ENCODE data around the gene SCFD1.
"Not testable (repeated sequence)": the region's sequence is repeated elsewhere in the genome, so short reads cannot be mapped to it uniquely, and the experiment has no call there.

SCFD1 gene

DNA sequence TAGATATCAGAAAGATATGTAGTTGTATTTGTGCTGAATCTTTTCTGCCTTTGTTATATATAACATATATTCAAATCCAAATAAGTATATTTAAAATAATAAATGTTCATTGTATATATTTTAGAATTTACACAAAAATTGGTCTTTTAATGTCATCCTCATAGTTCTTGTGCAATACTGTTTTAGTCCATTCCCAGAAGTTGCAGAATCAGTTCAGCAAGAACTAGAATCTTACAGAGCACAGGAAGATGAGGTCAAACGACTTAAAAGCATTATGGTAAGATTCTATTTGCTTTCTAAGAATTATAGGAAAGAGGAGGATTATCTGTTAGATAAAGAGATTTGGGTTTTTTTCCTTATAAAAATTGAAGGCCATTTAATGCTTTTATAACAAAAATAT is 51.0 kb downstream of the SCFD1 start:
- TF ChIP-seq, protein P1, sequence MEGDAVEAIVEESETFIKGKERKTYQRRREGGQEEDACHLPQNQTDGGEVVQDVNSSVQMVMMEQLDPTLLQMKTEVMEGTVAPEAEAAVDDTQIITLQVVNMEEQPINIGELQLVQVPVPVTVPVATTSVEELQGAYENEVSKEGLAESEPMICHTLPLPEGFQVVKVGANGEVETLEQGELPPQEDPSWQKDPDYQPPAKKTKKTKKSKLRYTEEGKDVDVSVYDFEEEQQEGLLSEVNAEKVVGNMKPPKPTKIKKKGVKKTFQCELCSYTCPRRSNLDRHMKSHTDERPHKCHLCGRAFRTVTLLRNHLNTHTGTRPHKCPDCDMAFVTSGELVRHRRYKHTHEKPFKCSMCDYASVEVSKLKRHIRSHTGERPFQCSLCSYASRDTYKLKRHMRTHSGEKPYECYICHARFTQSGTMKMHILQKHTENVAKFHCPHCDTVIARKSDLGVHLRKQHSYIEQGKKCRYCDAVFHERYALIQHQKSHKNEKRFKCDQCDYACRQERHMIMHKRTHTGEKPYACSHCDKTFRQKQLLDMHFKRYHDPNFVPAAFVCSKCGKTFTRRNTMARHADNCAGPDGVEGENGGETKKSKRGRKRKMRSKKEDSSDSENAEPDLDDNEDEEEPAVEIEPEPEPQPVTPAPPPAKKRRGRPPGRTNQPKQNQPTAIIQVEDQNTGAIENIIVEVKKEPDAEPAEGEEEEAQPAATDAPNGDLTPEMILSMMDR (IDR thresholded peaks at IDR 0.05; ENCODE audit: insufficient read depth, missing control alignments), result no peak
- DNase-seq (ENCODE audit: insufficient read length, low spot score), result no peak
- no peak for FAIRE-seq

DNA sequence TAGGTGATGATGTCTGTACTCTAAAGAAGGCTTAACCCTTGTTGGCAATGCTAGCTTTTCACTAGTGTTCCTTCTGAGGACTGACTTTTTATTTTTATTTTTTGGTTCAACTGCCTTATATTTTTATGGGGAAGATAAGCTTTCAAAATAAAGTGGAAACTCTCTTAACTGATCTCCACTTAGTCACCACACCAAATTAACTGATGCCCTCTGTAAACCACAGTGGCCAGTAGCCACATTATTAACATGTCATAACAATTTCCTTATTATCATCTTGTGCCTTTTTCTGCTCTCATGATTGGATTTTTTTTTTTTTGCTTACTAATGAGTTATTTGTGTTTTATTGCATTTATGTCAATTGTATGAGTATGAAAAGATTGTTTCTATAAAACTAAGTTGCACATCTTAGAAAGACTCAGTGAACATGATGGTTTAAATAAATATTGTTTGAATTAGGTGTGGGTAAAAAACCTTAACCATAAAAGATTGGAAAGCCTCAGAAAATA is 56.9 kb downstream of the SCFD1 start:
- FAIRE-seq, result no peak
- TF ChIP-seq, protein P1 (IDR thresholded peaks at IDR 0.05; ENCODE audit: insufficient read depth, missing control alignments), result no peak

DNA sequence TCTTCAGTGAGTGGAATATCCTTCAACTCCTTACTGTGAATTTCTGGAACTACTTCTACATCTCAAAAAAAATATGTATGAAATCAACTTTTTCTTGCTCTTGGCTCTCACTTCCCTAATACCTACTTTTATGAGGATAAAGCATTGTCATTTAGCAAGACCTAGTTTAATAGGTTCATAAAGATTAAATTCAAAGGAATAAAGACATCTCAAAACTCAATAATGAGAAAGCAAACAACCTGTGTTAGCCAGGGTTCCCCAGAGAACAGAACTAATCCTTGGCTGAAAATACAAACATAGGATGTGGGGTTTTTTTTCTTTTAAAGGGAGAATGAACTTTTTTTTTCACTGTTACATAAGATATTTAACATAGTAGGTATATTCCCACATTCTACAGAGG is 57.9 kb downstream of the SCFD1 start:
- FAIRE-seq (no peak), DNase-seq (ENCODE audit: insufficient read length, low spot score) (no peak)
- TF ChIP-seq, protein P1 (IDR thresholded peaks at IDR 0.05; ENCODE audit: insufficient read depth, missing control alignments), result no peak

More for the DNA sequence above, 56.9 kb downstream of the SCFD1 start:
- no peak for DNase-seq (ENCODE audit: insufficient read length, low spot score)

DNA sequence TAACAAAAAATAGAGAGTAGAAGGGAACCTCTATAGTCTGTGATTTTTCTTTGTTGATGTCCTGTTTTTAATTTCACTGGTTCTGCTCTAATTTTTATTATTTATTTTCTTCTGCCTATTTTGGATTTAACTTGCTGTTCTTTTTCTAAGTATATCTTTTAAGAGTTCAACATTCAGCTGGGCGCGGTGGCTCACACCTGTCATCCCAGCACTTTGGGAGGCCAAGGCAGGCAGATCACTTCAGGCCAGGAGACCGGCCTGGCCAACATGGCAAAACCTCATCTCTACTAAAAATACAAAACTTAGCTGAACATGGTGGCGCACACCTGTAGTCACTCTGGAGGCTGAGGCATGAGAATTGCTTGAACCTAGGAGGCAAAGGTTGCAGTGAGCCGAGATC is 58.7 kb downstream of the SCFD1 start:
- FAIRE-seq; DNase-seq (ENCODE audit: insufficient read length, low spot score): not testable (repeated sequence)

DNA sequence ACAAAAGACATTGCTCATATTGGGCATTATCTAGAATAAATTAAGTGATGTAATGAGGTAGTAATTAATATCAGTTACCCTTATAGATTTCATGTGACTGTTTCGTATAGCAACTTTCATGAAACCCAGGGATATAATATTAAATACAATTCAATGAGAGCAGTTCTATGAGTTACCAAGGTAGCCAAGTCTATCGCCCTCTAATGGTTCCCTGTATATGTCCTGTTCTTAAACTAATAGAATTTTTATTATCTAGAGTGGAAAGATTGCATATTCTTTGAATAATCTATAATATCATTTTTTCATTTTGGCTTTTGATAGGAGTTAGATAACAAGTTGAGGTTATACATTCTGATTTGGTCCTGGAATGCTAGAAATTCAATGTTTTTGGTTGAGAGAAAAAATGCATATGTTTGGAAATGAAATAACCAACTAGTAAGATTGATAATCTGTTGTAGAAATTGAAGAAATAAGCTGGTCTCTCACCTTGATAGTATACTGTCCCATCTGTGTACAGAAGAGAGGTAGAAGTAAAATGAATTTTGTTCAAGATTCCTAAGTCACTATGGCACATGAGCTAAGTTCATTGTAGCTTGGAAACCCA is 59.7 kb downstream of the SCFD1 start:
- FAIRE-seq, result peak; percentile 6
- TF ChIP-seq, protein P1 (IDR thresholded peaks at IDR 0.05; ENCODE audit: insufficient read depth, missing control alignments), result peak; percentile 18
- no peak for DNase-seq (ENCODE audit: insufficient read length, low spot score)

DNA sequence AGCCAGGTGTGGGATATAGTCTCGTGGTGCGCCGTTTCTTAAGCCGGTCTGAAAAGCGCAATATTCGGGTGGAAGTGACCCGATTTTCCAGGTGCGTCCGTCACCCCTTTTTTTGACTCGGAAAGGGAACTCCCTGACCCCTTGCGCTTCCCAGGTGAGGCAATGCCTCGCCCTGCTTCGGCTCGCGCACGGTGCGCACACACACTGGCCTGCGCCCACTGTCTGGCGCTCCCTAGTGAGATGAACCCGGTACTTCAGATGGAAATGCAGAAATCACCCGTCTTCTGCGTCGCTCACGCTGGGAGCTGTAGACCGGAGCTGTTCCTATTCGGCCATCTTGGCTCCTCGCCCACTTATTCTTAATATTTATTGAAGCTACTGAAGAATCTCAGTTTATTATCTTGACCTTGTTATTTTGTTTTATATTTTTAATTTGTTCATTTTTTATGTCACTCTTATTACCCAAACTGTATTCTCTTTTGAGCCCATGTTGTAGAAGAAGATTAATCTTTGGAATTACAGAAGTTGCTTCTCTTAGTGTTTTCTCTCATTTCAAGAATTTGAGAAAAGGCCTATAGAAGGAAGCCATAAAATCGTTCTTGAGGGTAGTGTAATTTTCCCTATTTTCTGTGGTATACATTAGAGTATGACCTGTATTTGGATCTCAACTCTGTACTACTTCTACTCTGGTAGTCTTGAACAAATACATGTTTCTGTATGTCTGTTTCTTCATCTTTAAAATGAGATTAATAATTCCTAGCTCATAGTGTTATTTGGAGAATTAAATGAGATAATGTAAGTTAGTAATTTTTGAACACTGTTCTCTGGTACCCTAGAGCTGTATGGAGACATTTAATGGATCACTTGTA is 68.6 kb downstream of the SCFD1 start:
- FAIRE-seq; DNase-seq (ENCODE audit: insufficient read length, low spot score): not testable (repeated sequence)

DNA sequence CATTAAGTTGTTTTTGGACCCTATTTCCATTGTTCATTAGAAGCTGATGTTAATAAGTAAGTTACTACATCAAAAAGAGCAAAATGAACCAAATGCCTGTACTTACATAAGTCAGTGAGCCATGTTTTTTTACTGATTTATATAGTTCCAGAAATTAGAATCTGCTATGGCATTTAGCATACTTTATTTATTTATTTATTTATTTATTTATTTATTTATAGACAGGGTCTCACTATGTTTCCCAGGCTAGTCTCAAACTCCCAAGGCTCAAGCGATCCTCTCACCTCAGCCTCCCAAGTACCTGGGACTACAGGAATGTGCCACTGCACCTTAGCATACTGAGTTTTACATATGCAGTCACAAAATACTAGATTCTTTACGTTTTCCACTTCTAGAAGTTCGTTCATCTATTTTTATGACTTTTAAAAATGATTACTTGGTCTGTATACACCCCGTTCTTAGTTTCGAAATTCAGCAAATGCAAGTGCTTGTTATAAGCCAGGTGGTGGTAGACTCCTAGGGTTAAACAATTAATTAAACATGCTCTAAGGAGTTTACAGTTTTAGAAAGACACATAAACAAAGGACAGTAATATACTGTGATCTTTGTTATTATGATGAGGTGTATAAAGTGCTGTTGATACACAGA is 69.8 kb downstream of the SCFD1 start:
- DNase-seq (ENCODE audit: insufficient read length, low spot score), result no peak
- TF ChIP-seq, protein P1 (IDR thresholded peaks at IDR 0.05; ENCODE audit: insufficient read depth, missing control alignments), result no peak
- FAIRE-seq, result no peak

DNA sequence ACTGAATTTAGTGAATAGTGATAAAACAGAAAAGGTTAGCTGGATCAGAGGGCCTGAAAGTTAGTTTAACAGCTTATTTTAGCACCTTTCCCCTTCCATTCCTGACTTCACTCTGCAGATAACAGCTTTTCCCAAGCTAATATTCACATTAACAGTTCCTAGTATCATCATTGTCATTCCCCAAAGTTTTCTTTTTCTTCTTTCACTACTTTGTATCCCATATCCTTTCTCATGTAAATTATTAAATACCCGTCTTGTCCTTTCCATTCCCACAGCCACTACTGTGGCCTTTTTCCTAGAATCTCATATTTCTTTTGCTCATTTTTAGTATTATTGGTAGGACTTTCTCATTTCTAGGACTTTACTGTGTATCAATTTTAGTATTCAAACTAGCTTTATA is 70.5 kb downstream of the SCFD1 start:
- DNase-seq (ENCODE audit: insufficient read length, low spot score) (no peak), FAIRE-seq (no peak)
- TF ChIP-seq, protein P1 (IDR thresholded peaks at IDR 0.05; ENCODE audit: insufficient read depth, missing control alignments), result no peak

Measured in D721Med (cell line).